HepG2 (cell line): Measurements from ENCODE around the gene HKDC1.

Source experiments
- EP300 ChIP-seq, 3 experiments: sonication (generic) in 1 of 3; formaldehyde crosslinking in 1 of 3; IDR thresholded peaks; 2 replicates each; pipeline versions ENCODE4 v1.5.1 to v1.6.1; 2011 to 2020; ENCODE audit warnings: low read depth in 2 of 3, low read length in 2 of 3, borderline replicate concordance in 1 of 3, improper control_type of control experiment in 1 of 3, mild to moderate bottlenecking in 1 of 3, missing genetic modification reagents in 1 of 3, moderate library complexity in 1 of 3
- GABPB1 ChIP-seq: IDR thresholded peaks from 2 replicates; pipeline ENCODE4 v1.6.1; 2016; ENCODE audit warnings: mild to moderate bottlenecking, missing genetic modification reagents, moderate library complexity, missing compliant biosample characterization
- TF ChIP-seq, protein P1 (sequence below): sonication (generic); formaldehyde crosslinking; IDR thresholded peaks from 2 replicates; pipeline ENCODE4 v1.5.0; 2020; ENCODE audit warnings: mild to moderate bottlenecking, missing genetic modification reagents, moderate library complexity

DNA sequence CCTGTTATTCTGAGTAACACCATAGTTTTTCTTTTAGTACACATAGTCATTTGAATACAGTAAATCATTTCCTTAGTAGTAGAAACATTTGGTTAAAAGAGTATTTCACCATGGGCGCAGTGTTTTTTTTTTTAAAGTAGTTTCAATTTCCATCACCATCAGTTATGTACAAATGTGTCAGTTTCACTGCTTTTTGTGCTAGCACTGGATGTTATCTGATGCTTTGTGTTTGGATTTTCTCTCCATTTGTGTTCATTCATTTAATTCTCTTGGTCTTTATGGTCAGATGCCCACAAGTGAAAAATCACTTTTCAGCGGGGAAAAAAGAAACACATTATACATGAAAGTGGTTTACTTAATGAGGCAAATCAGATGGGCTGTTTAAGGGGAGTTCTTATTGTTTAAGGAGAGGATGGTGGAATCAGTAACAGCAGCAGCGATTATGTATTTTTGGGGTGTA lies 42.2 kb downstream of the HKDC1 start:
- TF ChIP-seq GABPB1 (CRISPR knock-in tag) (no peak), EP300 (IDR thresholded peaks at IDR 0.05; ENCODE audit: low read depth in 2 of 2, low read length in 2 of 2) (no peak), EP300 (CRISPR knock-in tag; IDR thresholded peaks at IDR 0.05; ENCODE audit: borderline replicate concordance) (no peak)
- TF ChIP-seq, protein P1, sequence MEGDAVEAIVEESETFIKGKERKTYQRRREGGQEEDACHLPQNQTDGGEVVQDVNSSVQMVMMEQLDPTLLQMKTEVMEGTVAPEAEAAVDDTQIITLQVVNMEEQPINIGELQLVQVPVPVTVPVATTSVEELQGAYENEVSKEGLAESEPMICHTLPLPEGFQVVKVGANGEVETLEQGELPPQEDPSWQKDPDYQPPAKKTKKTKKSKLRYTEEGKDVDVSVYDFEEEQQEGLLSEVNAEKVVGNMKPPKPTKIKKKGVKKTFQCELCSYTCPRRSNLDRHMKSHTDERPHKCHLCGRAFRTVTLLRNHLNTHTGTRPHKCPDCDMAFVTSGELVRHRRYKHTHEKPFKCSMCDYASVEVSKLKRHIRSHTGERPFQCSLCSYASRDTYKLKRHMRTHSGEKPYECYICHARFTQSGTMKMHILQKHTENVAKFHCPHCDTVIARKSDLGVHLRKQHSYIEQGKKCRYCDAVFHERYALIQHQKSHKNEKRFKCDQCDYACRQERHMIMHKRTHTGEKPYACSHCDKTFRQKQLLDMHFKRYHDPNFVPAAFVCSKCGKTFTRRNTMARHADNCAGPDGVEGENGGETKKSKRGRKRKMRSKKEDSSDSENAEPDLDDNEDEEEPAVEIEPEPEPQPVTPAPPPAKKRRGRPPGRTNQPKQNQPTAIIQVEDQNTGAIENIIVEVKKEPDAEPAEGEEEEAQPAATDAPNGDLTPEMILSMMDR (CRISPR knock-in tag), result no peak
